Measurements from ENCODE around the gene YAP1.

YAP1 gene

DNA sequence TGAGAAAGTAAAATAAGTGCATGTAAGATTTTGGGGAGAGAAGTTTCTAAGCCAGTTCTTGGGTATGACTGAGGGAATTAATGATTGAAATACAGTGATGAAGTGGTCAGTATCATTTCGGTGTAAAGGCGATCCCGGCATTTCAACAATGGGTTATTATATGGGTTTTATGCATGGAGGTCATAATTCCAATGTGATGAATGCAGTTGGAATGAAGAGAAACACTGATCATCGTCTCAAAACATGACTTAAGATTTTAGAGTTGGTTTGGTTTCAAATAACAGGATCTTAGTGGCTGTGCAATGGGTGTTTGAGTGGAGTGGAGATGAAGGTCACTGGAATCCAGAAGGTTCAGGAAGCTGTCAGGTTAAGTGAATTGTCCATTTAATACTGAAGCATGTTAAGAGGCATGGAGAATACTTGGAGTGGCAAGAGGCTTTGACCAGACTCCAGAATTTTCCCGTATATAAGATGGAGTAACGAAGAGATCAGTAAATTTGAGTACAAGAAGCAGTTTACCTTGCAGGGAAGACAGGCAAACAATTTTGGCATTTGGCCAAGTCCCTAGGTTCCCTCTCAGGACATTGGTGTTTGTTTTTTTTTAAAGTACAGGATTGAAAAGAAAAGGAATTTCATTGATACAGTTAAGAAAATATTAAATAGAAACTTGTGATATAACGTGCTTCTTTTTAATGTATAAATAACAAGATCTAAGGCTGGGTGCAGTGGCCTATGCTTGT is 110.7 kb downstream of the YAP1 start:
- no peak for DNase-seq
- H3K27me3 Mint-ChIP-seq, result no peaks in the 10 kb centered on the region
- CTCF ChIA-PET, result no interaction called here
- H3K27ac Mint-ChIP-seq, result no peak overlapping the region
- H3K4me1 Mint-ChIP-seq, result no peaks in the 10 kb centered on the region
- no peaks in the 10 kb centered on the region for H3K36me3 Mint-ChIP-seq
- no peaks in the 10 kb centered on the region for H3K9me3 Mint-ChIP-seq
- H3K4me3 Mint-ChIP-seq, result no peak overlapping the region

DNA sequence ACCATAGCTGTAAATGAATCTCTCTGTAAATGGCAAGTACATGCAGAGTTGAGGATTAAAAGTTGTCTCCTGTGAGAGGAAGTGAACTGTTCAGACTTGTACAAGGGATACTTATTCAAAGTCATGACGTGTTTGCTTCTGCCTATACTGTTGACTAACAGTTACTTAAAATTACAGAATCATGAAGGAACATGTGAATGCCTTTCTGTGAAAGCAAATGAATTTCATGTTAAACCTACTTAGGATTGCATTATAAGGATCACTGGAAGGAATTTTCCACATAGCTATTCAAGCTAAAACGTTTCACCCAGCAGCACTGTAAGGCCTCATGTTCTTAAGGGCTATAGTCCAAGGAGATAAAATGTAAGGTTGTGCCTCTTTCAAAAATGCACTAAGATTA is 113.6 kb downstream of the YAP1 start:
- no peak overlapping the region for H3K27ac Mint-ChIP-seq
- CTCF ChIA-PET, result no interaction called here
- no peaks in the 10 kb centered on the region for H3K36me3 Mint-ChIP-seq
- no peaks in the 10 kb centered on the region for H3K9me3 Mint-ChIP-seq
- no peak overlapping the region for H3K4me3 Mint-ChIP-seq
- no peak for DNase-seq
- no peaks in the 10 kb centered on the region for H3K27me3 Mint-ChIP-seq
- no peaks in the 10 kb centered on the region for H3K4me1 Mint-ChIP-seq

DNA sequence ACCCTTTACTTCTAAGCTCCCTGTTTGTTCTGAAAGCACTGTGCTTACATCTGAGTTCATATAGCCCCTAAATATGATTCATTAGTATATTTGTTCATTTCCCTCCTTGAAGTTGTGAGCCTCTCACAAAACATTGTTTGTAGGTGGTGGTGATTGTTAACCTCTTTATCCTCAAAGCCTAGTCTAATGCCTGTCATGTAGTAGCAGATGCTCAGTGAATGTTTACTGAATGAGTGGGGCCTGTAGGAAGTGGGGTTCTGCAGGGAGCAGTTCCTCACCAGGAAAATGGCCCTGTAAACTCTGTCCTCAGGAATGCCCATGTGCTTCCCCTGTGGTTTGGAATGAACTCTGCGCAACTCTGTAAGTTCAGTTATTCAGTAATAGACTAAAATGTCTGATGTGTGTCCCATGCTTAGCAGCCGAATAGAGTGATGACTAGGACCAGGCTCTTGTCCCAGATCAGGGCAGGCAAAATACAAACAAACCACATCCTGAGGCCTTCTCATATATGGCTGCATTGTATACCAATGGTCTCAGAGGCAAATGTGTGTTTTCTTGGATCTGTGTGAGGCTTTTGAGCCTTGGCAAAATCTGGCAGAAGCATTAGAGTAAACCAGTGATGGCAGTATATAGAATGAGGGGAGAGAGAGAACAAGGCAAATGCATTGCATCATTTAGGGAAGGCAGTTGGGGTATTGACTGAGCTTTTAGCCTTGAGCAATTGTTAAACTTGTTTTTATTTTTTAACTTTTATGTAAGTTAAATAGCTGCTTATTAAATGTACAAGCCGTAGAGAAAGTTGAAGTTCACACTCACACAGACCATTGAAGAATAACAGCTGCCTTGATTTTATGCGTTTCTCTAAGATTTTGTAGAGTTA is 115.7 kb downstream of the YAP1 start:
- CTCF ChIA-PET, result interaction anchor here (1.1 kb wide), 1 partner anchor 43 kb away, joined by 3 read pairs; no protein-coding TSS in a partner anchor
- DNase-seq, result no peak
- H3K36me3 Mint-ChIP-seq, result no peaks in the 10 kb centered on the region

DNA sequence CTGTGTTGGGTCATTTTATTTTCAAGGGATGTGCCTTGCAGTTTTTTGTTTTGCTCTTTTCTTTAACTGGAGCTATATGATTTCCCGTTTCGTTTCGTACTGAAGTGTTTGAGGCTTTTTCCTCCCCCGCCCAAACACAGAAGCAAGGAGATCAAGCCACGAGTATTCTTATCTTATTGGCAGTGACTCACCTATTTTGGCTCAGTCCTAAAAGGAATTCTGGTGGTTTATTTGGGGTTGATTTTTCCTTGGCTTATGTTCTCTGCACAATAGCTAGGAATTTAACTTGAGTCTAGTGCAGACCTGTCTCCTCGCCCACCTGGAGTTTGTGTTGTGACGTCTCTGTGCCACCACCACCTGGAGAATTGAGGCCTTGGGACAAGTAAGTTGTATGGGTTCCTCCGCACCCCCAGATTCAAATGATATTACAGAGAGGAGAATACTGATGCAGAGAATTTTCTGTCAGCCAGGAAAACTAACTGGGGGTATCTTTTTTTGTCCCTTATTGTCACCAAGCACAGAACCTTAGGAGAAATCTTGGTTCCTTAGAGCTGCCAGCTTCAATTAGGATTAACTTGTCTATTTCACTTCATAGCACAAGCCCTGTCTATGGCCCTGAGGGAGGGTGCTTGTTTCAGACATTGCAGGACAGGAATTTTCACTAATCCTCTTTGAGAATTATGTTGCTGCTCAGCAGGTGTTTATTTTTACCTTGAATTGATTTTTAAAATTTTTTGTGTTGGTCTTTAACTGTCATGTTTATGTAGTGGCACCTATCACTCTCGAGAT is 116.6 kb downstream of the YAP1 start:
- Mint-ChIP-seq H3K9me3 (no peaks in the 10 kb centered on the region), H3K4me1 (no peaks in the 10 kb centered on the region), H3K4me3 (no peak overlapping the region), H3K27ac (no peak overlapping the region), H3K36me3 (no peaks in the 10 kb centered on the region), H3K27me3 (peaks cover 5% of the 10 kb centered on the region)
- CTCF ChIA-PET, result interaction anchor here (1.1 kb wide), 1 partner anchor 42 kb away, joined by 3 read pairs; no protein-coding TSS in a partner anchor
- no peak for DNase-seq

More for the DNA sequence above, 115.7 kb downstream of the YAP1 start:
- no peaks in the 10 kb centered on the region for H3K4me1 Mint-ChIP-seq
- H3K27me3 Mint-ChIP-seq, result peaks cover 5% of the 10 kb centered on the region
- no peak overlapping the region for H3K27ac Mint-ChIP-seq
- no peak overlapping the region for H3K4me3 Mint-ChIP-seq
- H3K9me3 Mint-ChIP-seq, result no peaks in the 10 kb centered on the region

GRCh38 chr11:102229510-102230123 is 119.4 kb downstream of the YAP1 start:
- no peaks in the 10 kb centered on the region for H3K4me1 Mint-ChIP-seq
- H3K9me3 Mint-ChIP-seq, result no peaks in the 10 kb centered on the region
- no peak for DNase-seq
- H3K36me3 Mint-ChIP-seq, result no peaks in the 10 kb centered on the region
- no peak overlapping the region for H3K27ac Mint-ChIP-seq
- peaks cover 5% of the 10 kb centered on the region for H3K27me3 Mint-ChIP-seq
- CTCF ChIA-PET, result no interaction called here
- H3K4me3 Mint-ChIP-seq, result no peak overlapping the region

- no peaks in the 10 kb centered on the region for H3K36me3 Mint-ChIP-seq
- no peak for DNase-seq
- CTCF ChIA-PET, result no interaction called here
- peaks cover 9% of the 10 kb centered on the region for H3K27me3 Mint-ChIP-seq
- no peak overlapping the region for H3K4me3 Mint-ChIP-seq
- H3K4me1 Mint-ChIP-seq, result no peaks in the 10 kb centered on the region
- no peaks in the 10 kb centered on the region for H3K9me3 Mint-ChIP-seq
- H3K27ac Mint-ChIP-seq, result no peak overlapping the region
Observed at GRCh38 chr11:102230186-102230585, 119.9 kb downstream of the YAP1 start.

DNA sequence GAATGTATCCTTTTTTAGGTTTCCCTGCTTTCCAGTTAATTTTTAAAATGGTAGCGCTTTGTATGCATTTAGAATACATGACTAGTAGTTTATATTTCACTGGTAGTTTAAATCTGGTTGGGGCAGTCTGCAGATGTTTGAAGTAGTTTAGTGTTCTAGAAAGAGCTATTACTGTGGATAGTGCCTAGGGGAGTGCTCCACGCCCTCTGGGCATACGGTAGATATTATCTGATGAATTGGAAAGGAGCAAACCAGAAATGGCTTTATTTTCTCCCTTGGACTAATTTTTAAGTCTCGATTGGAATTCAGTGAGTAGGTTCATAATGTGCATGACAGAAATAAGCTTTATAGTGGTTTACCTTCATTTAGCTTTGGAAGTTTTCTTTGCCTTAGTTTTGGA is 120.7 kb downstream of the YAP1 start:
- DNase-seq, result no peak
- H3K4me3 Mint-ChIP-seq, result no peak overlapping the region
- H3K9me3 Mint-ChIP-seq, result no peaks in the 10 kb centered on the region
- H3K4me1 Mint-ChIP-seq, result no peaks in the 10 kb centered on the region
- H3K27ac Mint-ChIP-seq, result no peak overlapping the region
- H3K36me3 Mint-ChIP-seq, result no peaks in the 10 kb centered on the region
- CTCF ChIA-PET, result interaction anchor here (1.2 kb wide), 1 partner anchor 369 kb away, joined by 3 read pairs; no protein-coding TSS in a partner anchor
- H3K27me3 Mint-ChIP-seq, result peaks cover 10% of the 10 kb centered on the region

DNA sequence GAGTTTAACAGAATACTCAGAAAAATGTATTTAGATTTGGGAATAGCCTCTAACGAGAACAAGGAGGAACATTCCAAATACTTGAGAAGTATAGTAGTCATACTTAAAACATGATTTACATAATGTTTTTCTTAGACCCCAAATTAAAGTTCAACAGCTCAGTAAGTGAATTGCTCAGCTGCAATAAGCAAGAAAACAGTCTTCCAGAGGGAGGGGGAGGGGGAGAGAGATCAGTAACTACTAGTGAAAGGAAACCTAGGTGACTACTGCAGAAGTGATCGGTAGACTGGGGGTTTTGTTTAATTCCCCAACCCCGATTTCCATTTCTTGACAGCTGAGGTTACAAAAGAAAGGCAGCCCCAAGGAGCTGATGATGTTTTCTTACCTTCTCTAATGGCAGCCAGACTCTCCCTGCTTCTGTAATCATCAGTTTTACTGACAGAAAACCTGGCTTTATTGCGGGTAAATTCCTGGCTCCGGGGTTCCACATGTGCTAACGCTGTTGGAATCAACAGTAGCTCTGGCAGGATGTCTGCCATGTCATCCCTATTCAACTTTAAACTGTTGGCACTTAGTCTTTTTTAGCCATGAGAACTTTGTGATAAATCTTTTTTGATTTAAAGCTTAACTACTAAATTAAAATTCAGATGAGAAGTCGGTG is 124.7 kb downstream of the YAP1 start:
- H3K27ac Mint-ChIP-seq, result no peak overlapping the region
- H3K27me3 Mint-ChIP-seq, result peaks cover 13% of the 10 kb centered on the region
- H3K4me1 Mint-ChIP-seq, result no peaks in the 10 kb centered on the region
- CTCF ChIA-PET, result interaction anchor here (0.7 kb wide), 1 partner anchor 64 kb away, joined by 4 read pairs; no protein-coding TSS in a partner anchor
- DNase-seq, result no peak
- H3K36me3 Mint-ChIP-seq, result no peaks in the 10 kb centered on the region
- no peak overlapping the region for H3K4me3 Mint-ChIP-seq
- H3K9me3 Mint-ChIP-seq, result no peaks in the 10 kb centered on the region

DNA sequence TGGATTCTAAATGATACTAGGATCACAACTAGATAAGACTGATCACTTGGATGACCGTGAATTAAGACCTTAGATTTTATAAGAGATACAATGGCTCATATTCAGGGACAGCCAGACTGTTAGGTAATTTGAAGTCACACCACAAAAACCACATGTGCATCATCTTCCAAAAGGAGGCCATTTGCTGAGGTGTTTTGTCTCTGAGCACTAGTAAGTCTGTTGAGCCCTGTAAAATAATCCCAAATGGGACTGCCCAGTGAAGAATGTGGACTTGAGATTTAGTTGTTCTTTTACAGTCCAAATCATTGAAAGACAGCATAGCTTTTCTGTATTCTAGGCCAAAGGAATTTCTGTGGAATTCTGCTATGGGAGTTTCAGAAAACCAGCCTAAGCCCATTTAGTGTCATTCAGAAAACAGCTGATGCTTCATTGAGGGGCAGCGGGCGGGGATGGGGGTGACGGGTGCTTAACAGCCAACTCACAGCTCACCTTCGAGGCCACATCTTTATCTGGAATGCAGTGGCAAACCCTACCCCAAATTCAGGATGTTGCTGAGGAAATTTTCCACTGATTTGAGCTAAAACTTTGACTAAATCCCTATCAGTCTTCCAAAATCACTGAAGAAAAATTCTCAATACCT is 127.0 kb downstream of the YAP1 start:
- Mint-ChIP-seq H3K4me3 (no peak overlapping the region), H3K27me3 (peaks cover 13% of the 10 kb centered on the region), H3K36me3 (no peaks in the 10 kb centered on the region), H3K27ac (no peak overlapping the region), H3K9me3 (no peaks in the 10 kb centered on the region), H3K4me1 (no peaks in the 10 kb centered on the region)
- CTCF ChIA-PET, result no interaction called here
- no peak for DNase-seq

DNA sequence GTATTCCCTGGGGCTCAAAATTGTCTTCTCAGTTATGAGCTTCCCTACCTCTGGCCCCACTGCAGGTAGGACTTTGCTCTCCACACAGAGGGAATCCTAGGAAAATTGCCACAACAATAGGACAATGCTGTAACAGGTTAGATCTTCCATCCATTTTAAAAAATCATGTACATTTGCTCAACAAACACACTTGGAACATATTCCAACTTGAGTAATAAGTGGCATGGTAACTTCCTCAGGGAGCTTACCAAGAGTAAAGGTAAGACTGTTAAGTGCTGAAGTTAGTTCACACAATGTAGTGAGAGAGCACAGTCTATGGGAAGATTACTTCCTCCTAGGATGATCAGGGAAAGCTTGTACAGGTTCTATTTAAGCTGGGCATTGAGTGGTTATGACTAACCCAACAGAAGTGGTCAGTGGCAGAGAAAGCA is 128.2 kb downstream of the YAP1 start:
- H3K9me3 Mint-ChIP-seq, result no peaks in the 10 kb centered on the region
- no peak overlapping the region for H3K27ac Mint-ChIP-seq
- CTCF ChIA-PET, result no interaction called here
- peaks cover 19% of the 10 kb centered on the region for H3K27me3 Mint-ChIP-seq
- H3K36me3 Mint-ChIP-seq, result no peaks in the 10 kb centered on the region
- no peaks in the 10 kb centered on the region for H3K4me1 Mint-ChIP-seq
- no peak overlapping the region for H3K4me3 Mint-ChIP-seq
- DNase-seq, result no peak

DNA sequence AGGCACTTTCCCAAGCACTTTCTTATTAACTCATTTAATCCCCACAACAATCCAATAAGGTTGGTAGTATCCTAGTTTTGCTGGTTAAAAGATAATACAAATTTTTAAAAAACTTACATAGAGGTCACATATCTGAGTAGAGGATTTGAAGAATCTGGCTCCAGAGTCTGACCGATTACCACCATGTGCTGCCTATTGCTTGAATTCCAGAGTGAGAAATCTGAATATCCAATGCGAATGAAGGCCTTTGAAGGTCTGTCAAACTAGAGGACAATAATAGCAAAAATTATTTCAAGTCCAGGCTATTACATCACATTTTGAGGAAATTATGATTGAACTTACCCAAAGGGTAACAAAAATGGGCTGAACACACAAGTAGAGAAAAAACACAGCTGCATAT is 129.2 kb downstream of the YAP1 start:
- H3K36me3 Mint-ChIP-seq, result no peaks in the 10 kb centered on the region
- peaks cover 22% of the 10 kb centered on the region for H3K27me3 Mint-ChIP-seq
- no peak overlapping the region for H3K27ac Mint-ChIP-seq
- no peaks in the 10 kb centered on the region for H3K4me1 Mint-ChIP-seq
- DNase-seq, result no peak
- H3K9me3 Mint-ChIP-seq, result no peaks in the 10 kb centered on the region
- no peak overlapping the region for H3K4me3 Mint-ChIP-seq
- CTCF ChIA-PET, result no interaction called here

- no peak for DNase-seq
- Mint-ChIP-seq H3K4me1 (no peaks in the 10 kb centered on the region), H3K27me3 (peaks cover 25% of the 10 kb centered on the region), H3K36me3 (no peaks in the 10 kb centered on the region), H3K27ac (no peak overlapping the region), H3K4me3 (no peak overlapping the region), H3K9me3 (no peaks in the 10 kb centered on the region)
- CTCF ChIA-PET, result no interaction called here
Observed at GRCh38 chr11:102239911-102240310, 129.7 kb downstream of the YAP1 start.

DNA sequence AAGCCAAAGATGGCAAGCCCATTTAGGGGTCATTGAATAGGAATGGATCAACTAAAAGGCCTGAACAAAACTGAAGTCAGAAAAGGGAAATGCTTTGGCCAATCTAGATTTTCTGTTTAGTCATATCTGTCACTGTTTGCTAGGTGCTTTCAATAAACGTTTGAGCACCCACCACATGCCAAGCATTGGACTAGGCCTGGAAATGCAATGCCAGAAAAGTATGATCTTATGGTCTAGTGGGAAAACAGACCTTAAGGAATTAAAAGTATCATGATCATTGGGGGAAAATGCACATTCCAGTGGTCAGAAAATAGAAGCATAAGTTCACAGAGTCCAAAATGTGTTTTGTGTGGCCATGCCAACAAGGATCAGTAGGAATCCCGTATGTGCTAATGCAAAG is 130.3 kb downstream of the YAP1 start:
- no peaks in the 10 kb centered on the region for H3K9me3 Mint-ChIP-seq

More for the DNA sequence above, 130.3 kb downstream of the YAP1 start:
- Mint-ChIP-seq H3K27me3 (peaks cover 23% of the 10 kb centered on the region), H3K27ac (no peak overlapping the region), H3K36me3 (no peaks in the 10 kb centered on the region), H3K4me1 (no peaks in the 10 kb centered on the region), H3K4me3 (no peak overlapping the region)
- CTCF ChIA-PET, result no interaction called here
- DNase-seq, result no peak

Data from activated naive CD4-positive, alpha-beta T cell treated with anti-CD3 and anti-CD28 coated beads, Interleukin-2, amount 10 ng/mL, durations not matched to agents 7 days and 5 days (primary cell).